ENCODE measurements around the gene C11orf24. TPM values are rescaled to one million over a fixed set of nuclear protein-coding genes. Genes with fewer than 3 reads are reported as not detected.

The C11orf24 gene
- total and polyA plus RNA-seq, 9 of the 15 experiments (the other 6 are each of a cell fraction or from before 2014, with no cell fraction given): 2.0 to 65.2 (median 32.5) TPM

GRCh38 chr11:68260484-68260883, 11.3 kb downstream of the C11orf24 start (continued):
- peak; percentile 67 for TF ChIP-seq POLR2B (IDR thresholded peaks at IDR 0.05; ENCODE audit: low read depth, partially characterized antibody)

- H3K27me3 ChIP-seq (ENCODE audit: control insufficient read depth in 2 of 2, insufficient read depth in 2 of 2, low read length in 2 of 2): no peaks in the 10 kb centered on the region
- no peaks in the 10 kb centered on the region for H3K79me2 ChIP-seq (ENCODE audit: control insufficient read depth, insufficient read depth, low read length)
- H3K4me3 ChIP-seq: no peak overlapping the region
- H3K36me3 ChIP-seq (ENCODE audit: control insufficient read depth, insufficient read depth, low read length): peaks cover 38% of the 10 kb centered on the region; the same call in 2 of the 3 replicates
- DNase-seq (ENCODE audit: extremely low read depth in 1 of 4, low spot score in 3 of 4): peak in 1 of 4 experiments; percentile 10
- H3K4me2 ChIP-seq (ENCODE audit: insufficient read depth, low read length): no peak overlapping the region
- BruUV-seq (replicated peaks): no TSS peak
- 76% methylated on average over 14 of the region's 15 CpGs for WGBS (ENCODE audit: insufficient coverage, low coverage, missing lambda C conversion rate)
- no peak overlapping the region for H3K27ac ChIP-seq (ENCODE audit: extremely low read depth, low read depth, low read length)
- peaks cover 9 to 15% of the 10 kb centered on the region in 2 experiments; a peak in 4 of 5 replicates for H3K4me1 ChIP-seq (replicated peaks in 1 of 2; ENCODE audit: control insufficient read depth in 2 of 2, insufficient read depth in 2 of 2, low read length in 2 of 2)
- ATAC-seq: no peak
- in situ Hi-C loops (cut with MboI): loop anchor here (5.0 to 10.0 kb wide), 2 partner anchors 38 to 185 kb away; no protein-coding TSS in a partner anchor
- H3K9me3 ChIP-seq (replicated peaks; ENCODE audit: control insufficient read depth, insufficient read depth, low read depth, low read length): no peaks in the 10 kb centered on the region
- intact Hi-C loops (cut with micrococcal nuclease): loop anchor here (5.0 kb wide), 2 partner anchors 123 to 188 kb away; no protein-coding TSS in a partner anchor
- H3K9me1 ChIP-seq (ENCODE audit: control insufficient read depth, insufficient read depth, low read length): no peaks in the 10 kb centered on the region
- ChIA-PET CTCF (ENCODE audit: low intra/inter-chr PET ratio) (no interaction called here), POLR2A (interaction anchor here (0.7 to 3.8 kb wide), 5 partner anchors 12 to 146 kb away, joined by 3 to 23 read pairs (median 4); partner anchors contain the start of gene C11orf24)
- H2AFZ ChIP-seq (ENCODE audit: low read depth, low read length): no peak overlapping the region
- H4K20me1 ChIP-seq (replicated peaks; ENCODE audit: control insufficient read depth, insufficient read depth, low read length): peaks cover 3% of the 10 kb centered on the region; the same call in 1 of the 2 replicates
- FAIRE-seq: no peak
- peak overlapping the region in 1 of 2 experiments; percentile 54; a peak in 1 of 4 replicates for H3K9ac ChIP-seq (ENCODE audit: insufficient read depth in 1 of 2, low read depth in 2 of 2, low read length in 2 of 2)
- TF ChIP-seq SMAD4 (CRISPR knock-in tag; conservative IDR thresholded peaks at IDR 0.05) (no peak), ZNF354B (CRISPR knock-in tag; IDR thresholded peaks at IDR 0.05) (no peak), POLR2G (IDR thresholded peaks at IDR 0.05; ENCODE audit: low read depth, low read length) (peak; percentile 69), BCLAF1 (IDR thresholded peaks at IDR 0.05; ENCODE audit: borderline replicate concordance in 1 of 2, control insufficient read depth in 1 of 2, low read depth in 2 of 2, low read length in 1 of 2) (no peak), HEY1 (CRISPR knock-in tag; IDR thresholded peaks at IDR 0.05; ENCODE audit: borderline replicate concordance) (no peak), TARDBP (IDR thresholded peaks at IDR 0.05) (peak; percentile 31; the same call in 1 of the 2 replicates), RBM25 (IDR thresholded peaks at IDR 0.05; ENCODE audit: low read depth, low read length, severe bottlenecking) (no peak), ZBTB49 (CRISPR knock-in tag; IDR thresholded peaks at IDR 0.05; ENCODE audit: borderline replicate concordance) (no peak)
These were observed 12.4 kb downstream of the C11orf24 start for GRCh38 chr11:68259122-68259959.
